AG10803 (cell line): ENCODE results near the gene PTGS1.
A peak's percentile ranks its signal among the peaks of the same experiment; 100 is the strongest.
"Not testable (repeated sequence)": the region's sequence is repeated elsewhere in the genome, so short reads cannot be mapped to it uniquely, and the experiment has no call there.

Experiments
- DNase-seq: peaks from one replicate; pipeline ENCODE4 v3.0.0; 2010; ENCODE audit warnings: low read depth
- H3K4me3 ChIP-seq: 2 replicates; pipeline ENCODE4 v1.5.1; 2011; ENCODE audit warnings: mild to moderate bottlenecking, low read length, control low read depth
- CTCF ChIP-seq: conservative IDR thresholded peaks from 2 replicates; pipeline ENCODE4 v1.5.1; 2011; ENCODE audit warnings: mild to moderate bottlenecking, low read length, control low read depth, inconsistent platforms

PTGS1 gene

GRCh38 chr9:122406070-122406890, 35.5 kb downstream of the PTGS1 start:
- no peak overlapping the region for H3K4me3 ChIP-seq
- no peak for TF ChIP-seq CTCF
- no peak for DNase-seq

GRCh38 chr9:122414108-122414507, 43.3 kb downstream of the PTGS1 start:
- DNase-seq, H3K4me3 ChIP-seq: not testable (repeated sequence)

GRCh38 chr9:122418016-122418415, 47.2 kb downstream of the PTGS1 start:
- DNase-seq: peak; percentile 13
- no peak for TF ChIP-seq CTCF
- H3K4me3 ChIP-seq: no peak overlapping the region

GRCh38 chr9:122420315-122420714, 49.5 kb downstream of the PTGS1 start:
- TF ChIP-seq CTCF: no peak
- no peak overlapping the region for H3K4me3 ChIP-seq
- no peak for DNase-seq

- no peak for DNase-seq
- TF ChIP-seq CTCF: no peak
Measured at GRCh38 chr9:122425087-122425486, 54.3 kb downstream of the PTGS1 start.

GRCh38 chr9:122426723-122427122, 55.9 kb downstream of the PTGS1 start:
- TF ChIP-seq CTCF: no peak
- H3K4me3 ChIP-seq: no peak overlapping the region
- no peak for DNase-seq

More at GRCh38 chr9:122425087-122425486, 54.3 kb downstream of the PTGS1 start:
- no peak overlapping the region for H3K4me3 ChIP-seq

GRCh38 chr9:122442568-122442967, 71.7 kb downstream of the PTGS1 start:
- no peak for TF ChIP-seq CTCF
- no peak overlapping the region for H3K4me3 ChIP-seq
- no peak for DNase-seq
